ENCODE measurements around the gene APBA2. TPM values are rescaled to one million over a fixed set of nuclear protein-coding genes. Genes with fewer than 3 reads are reported as not detected.

The APBA2 gene
- total RNA-seq, 3 donors from 2014 or later = 0.64 to 6.9 (median 5.0) TPM

GRCh38 chr15:28921336-28921735 lies 35.6 kb downstream of the APBA2 start:
- Histone ChIP-seq H3K27me3 (no peaks in the 10 kb centered on the region), H3K36me3 (no peaks in the 10 kb centered on the region), H3K4me3 (no peak overlapping the region), H3K27ac (no peak overlapping the region), H3K9me3 (no peaks in the 10 kb centered on the region), H3K4me1 (no peaks in the 10 kb centered on the region)
- no peak for DNase-seq (ENCODE audit: low spot score in 2 of 2)
- TF ChIP-seq POLR2A (IDR thresholded peaks at IDR 0.05) (no peak), POLR2AphosphoS5 (IDR thresholded peaks at IDR 0.05) (no peak)
- TF ChIP-seq, protein P1, sequence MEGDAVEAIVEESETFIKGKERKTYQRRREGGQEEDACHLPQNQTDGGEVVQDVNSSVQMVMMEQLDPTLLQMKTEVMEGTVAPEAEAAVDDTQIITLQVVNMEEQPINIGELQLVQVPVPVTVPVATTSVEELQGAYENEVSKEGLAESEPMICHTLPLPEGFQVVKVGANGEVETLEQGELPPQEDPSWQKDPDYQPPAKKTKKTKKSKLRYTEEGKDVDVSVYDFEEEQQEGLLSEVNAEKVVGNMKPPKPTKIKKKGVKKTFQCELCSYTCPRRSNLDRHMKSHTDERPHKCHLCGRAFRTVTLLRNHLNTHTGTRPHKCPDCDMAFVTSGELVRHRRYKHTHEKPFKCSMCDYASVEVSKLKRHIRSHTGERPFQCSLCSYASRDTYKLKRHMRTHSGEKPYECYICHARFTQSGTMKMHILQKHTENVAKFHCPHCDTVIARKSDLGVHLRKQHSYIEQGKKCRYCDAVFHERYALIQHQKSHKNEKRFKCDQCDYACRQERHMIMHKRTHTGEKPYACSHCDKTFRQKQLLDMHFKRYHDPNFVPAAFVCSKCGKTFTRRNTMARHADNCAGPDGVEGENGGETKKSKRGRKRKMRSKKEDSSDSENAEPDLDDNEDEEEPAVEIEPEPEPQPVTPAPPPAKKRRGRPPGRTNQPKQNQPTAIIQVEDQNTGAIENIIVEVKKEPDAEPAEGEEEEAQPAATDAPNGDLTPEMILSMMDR (IDR thresholded peaks at IDR 0.05) = no peak
- intact Hi-C loops (cut with DNase I; ENCODE audit: low total_unique reads) = no loop called here

GRCh38 chr15:28921919-28922706 lies 36.3 kb downstream of the APBA2 start:
- TF ChIP-seq POLR2A (IDR thresholded peaks at IDR 0.05) = no peak
- TF ChIP-seq, protein P1 (IDR thresholded peaks at IDR 0.05) = no peak
- no peak for TF ChIP-seq POLR2AphosphoS5 (IDR thresholded peaks at IDR 0.05)
- Histone ChIP-seq H3K27ac (no peak overlapping the region), H3K4me3 (no peak overlapping the region), H3K9me3 (no peaks in the 10 kb centered on the region), H3K27me3 (no peaks in the 10 kb centered on the region), H3K36me3 (no peaks in the 10 kb centered on the region), H3K4me1 (no peaks in the 10 kb centered on the region)
- intact Hi-C loops (cut with DNase I; ENCODE audit: low total_unique reads) = no loop called here
- DNase-seq (ENCODE audit: low spot score in 2 of 2) = no peak

- Histone ChIP-seq H3K36me3 (no peaks in the 10 kb centered on the region), H3K4me3 (no peak overlapping the region), H3K4me1 (no peaks in the 10 kb centered on the region), H3K27ac (no peak overlapping the region), H3K9me3 (no peaks in the 10 kb centered on the region), H3K27me3 (no peaks in the 10 kb centered on the region)
- TF ChIP-seq POLR2A (IDR thresholded peaks at IDR 0.05) = no peak
- TF ChIP-seq POLR2AphosphoS5 (IDR thresholded peaks at IDR 0.05) = no peak
- TF ChIP-seq, protein P1 (IDR thresholded peaks at IDR 0.05) = no peak
- intact Hi-C loops (cut with DNase I; ENCODE audit: low total_unique reads) = no loop called here
- no peak for DNase-seq (ENCODE audit: low spot score in 2 of 2)
Measured at GRCh38 chr15:28922707-28923012, 36.9 kb downstream of the APBA2 start.

DNA sequence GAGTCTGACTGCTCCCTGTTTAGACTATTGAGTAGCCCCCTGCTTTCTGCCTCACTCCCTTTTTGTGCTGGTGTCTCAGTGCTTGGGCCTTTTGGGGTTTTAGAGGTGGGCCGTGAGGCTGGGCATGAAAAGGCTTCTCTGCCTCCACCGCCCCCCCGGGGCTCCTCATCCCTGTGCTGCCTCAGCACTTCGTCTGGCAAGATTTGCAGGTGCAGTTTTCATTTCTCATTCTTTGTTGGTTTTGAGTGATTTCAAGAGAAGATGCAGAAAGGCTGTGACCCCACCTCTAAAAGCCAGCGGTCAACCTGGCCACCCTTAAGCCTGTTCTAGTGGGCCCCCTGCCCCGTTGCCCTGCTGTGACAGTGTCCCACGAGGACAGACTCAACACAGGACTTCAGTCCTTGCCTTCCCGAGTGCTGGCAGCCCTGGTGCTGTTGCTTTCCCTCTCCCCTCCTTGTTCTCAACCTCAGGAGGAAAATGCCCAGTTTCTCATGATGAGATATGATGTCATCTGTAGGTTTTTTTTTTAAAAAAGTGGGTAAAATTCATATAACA lies 38.0 kb downstream of the APBA2 start:
- no peaks in the 10 kb centered on the region for H3K36me3 ChIP-seq

GRCh38 chr15:28927043-28927442 lies 41.3 kb downstream of the APBA2 start:
- no peak for DNase-seq (ENCODE audit: low spot score in 2 of 2)
- TF ChIP-seq POLR2AphosphoS5 (IDR thresholded peaks at IDR 0.05) (no peak), POLR2A (IDR thresholded peaks at IDR 0.05) (no peak)
- intact Hi-C loops (cut with DNase I; ENCODE audit: low total_unique reads) = no loop called here

More for the DNA sequence above, 38.0 kb downstream of the APBA2 start:
- Histone ChIP-seq H3K27me3 (no peaks in the 10 kb centered on the region), H3K9me3 (no peaks in the 10 kb centered on the region), H3K4me1 (no peaks in the 10 kb centered on the region), H3K27ac (no peak overlapping the region), H3K4me3 (no peak overlapping the region)
- DNase-seq (ENCODE audit: low spot score in 2 of 2) = no peak
- TF ChIP-seq, protein P1 (IDR thresholded peaks at IDR 0.05) = no peak
- TF ChIP-seq POLR2A (IDR thresholded peaks at IDR 0.05) = no peak
- no peak for TF ChIP-seq POLR2AphosphoS5 (IDR thresholded peaks at IDR 0.05)
- intact Hi-C loops (cut with DNase I; ENCODE audit: low total_unique reads) = no loop called here

More at GRCh38 chr15:28927043-28927442, 41.3 kb downstream of the APBA2 start:
- no peak overlapping the region for H3K4me3 ChIP-seq
- H3K4me1 ChIP-seq = no peaks in the 10 kb centered on the region
- H3K36me3 ChIP-seq = no peaks in the 10 kb centered on the region
- H3K27ac ChIP-seq = no peak overlapping the region
- no peaks in the 10 kb centered on the region for H3K27me3 ChIP-seq
- H3K9me3 ChIP-seq = no peaks in the 10 kb centered on the region
